KMS-11 (cell line): Measurements from ENCODE around the gene PHTF2.

Source experiments
- H2AFZ ChIP-seq: fragments of 200-600 bp; sonication (generic); 2 replicates; pipeline ENCODE4 v1.6.1; 2016; ENCODE audit warnings: antibody characterized with exemption, mixed run types, low read depth
- H3K27ac ChIP-seq: fragments of 200-600 bp; sonication (generic); 2 replicates; pipeline ENCODE4 v1.6.1; 2016; ENCODE audit warnings: mild to moderate bottlenecking, mixed run types
- H3K27me3 ChIP-seq: fragments of 200-600 bp; sonication (generic); 2 replicates; pipeline ENCODE4 v1.6.1; 2017; ENCODE audit warnings: mild to moderate bottlenecking, low read depth, mixed run types, moderate library complexity; ENCODE audit not compliant: insufficient read depth
- H3K36me3 ChIP-seq: fragments of 200-600 bp; sonication (generic); 2 replicates; pipeline ENCODE4 v1.6.1; 2017; ENCODE audit warnings: mild to moderate bottlenecking, mixed run types; ENCODE audit not compliant: insufficient read depth
- H3K4me1 ChIP-seq: fragments of 200-600 bp; sonication (generic); 2 replicates; pipeline ENCODE4 v1.6.1; 2016; ENCODE audit warnings: mild to moderate bottlenecking, low read depth, mixed run types; ENCODE audit not compliant: poor library complexity, severe bottlenecking
- H3K4me2 ChIP-seq: fragments of 200-600 bp; sonication (generic); 2 replicates; pipeline ENCODE4 v1.7.0; 2016; ENCODE audit warnings: mild to moderate bottlenecking, mixed run types
- H3K4me3 ChIP-seq: fragments of 200-600 bp; sonication (generic); IDR thresholded peaks from 2 replicates; pipeline ENCODE4 v1.6.1; 2017; ENCODE audit warnings: low read depth, low read length, mixed read lengths; ENCODE audit not compliant: insufficient read depth
- H3K79me2 ChIP-seq: fragments of 200-600 bp; sonication (generic); 2 replicates; pipeline ENCODE4 v1.6.1; 2016; ENCODE audit warnings: low read depth, mixed run types; ENCODE audit not compliant: insufficient read depth
- H3K9ac ChIP-seq: fragments of 200-600 bp; sonication (generic); 2 replicates; pipeline ENCODE4 v1.6.1; 2016; ENCODE audit warnings: mild to moderate bottlenecking, mixed run types
- H4K20me1 ChIP-seq: fragments of 200-600 bp; sonication (generic); 2 replicates; pipeline ENCODE4 v1.6.1; 2016; ENCODE audit warnings: mild to moderate bottlenecking, mixed run types; ENCODE audit not compliant: insufficient read depth
- TF ChIP-seq, protein P1 (sequence below): fragments of 200-600 bp; sonication (generic); conservative IDR thresholded peaks from 2 replicates; pipeline ENCODE4 v1.6.1; 2017; ENCODE audit warnings: low read depth, mild to moderate bottlenecking, antibody characterized with exemption, low read length, moderate library complexity, mixed read lengths

Gene PHTF2

GRCh38 chr7:77766801-77767605 is 31.6 kb upstream of the PHTF2 start:
- Histone ChIP-seq H4K20me1 (no peaks in the 10 kb centered on the region), H3K4me3 (no peak overlapping the region), H3K79me2 (peaks cover 18% of the 10 kb centered on the region; the same call in 1 of the 2 replicates), H3K4me2 (no peak overlapping the region), H3K27ac (no peak overlapping the region), H3K27me3 (no peaks in the 10 kb centered on the region), H3K4me1 (peaks cover 9% of the 10 kb centered on the region), H2AFZ (no peak overlapping the region), H3K36me3 (no peaks in the 10 kb centered on the region), H3K9ac (no peak overlapping the region)
- TF ChIP-seq, protein P1, sequence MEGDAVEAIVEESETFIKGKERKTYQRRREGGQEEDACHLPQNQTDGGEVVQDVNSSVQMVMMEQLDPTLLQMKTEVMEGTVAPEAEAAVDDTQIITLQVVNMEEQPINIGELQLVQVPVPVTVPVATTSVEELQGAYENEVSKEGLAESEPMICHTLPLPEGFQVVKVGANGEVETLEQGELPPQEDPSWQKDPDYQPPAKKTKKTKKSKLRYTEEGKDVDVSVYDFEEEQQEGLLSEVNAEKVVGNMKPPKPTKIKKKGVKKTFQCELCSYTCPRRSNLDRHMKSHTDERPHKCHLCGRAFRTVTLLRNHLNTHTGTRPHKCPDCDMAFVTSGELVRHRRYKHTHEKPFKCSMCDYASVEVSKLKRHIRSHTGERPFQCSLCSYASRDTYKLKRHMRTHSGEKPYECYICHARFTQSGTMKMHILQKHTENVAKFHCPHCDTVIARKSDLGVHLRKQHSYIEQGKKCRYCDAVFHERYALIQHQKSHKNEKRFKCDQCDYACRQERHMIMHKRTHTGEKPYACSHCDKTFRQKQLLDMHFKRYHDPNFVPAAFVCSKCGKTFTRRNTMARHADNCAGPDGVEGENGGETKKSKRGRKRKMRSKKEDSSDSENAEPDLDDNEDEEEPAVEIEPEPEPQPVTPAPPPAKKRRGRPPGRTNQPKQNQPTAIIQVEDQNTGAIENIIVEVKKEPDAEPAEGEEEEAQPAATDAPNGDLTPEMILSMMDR: no peak

DNA sequence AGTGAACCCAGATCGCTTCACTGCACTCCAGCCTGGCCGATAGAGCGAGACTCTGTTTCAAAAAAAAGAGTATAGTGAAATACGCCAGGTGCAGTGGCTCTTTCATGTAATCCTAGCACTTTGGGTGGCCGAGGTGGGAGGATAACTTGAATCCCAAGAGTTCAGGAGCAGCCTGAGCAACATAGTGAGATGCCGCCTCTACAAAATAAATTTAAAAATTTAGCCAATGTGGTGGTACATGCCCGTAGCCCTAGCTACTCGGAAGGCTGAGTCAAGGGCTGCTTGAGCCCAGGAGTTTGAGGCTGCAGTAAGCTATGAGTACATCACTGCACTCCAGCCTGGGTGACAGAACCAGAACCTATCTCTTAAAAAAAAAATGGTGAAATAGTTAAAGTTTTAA is 28.3 kb upstream of the PHTF2 start:
- peaks cover 33% of the 10 kb centered on the region for H3K4me1 ChIP-seq
- TF ChIP-seq, protein P1: no peak
- H3K9ac ChIP-seq: no peak overlapping the region
- 0 out of 2 replicates have a peak, but pooled peaks cover 3% of the 10 kb centered on the region for H3K36me3 ChIP-seq
- no peak overlapping the region for H3K4me3 ChIP-seq
- peaks cover 3% of the 10 kb centered on the region; the same call in 1 of the 2 replicates for H3K79me2 ChIP-seq
- no peaks in the 10 kb centered on the region for H3K27me3 ChIP-seq
- no peak overlapping the region for H2AFZ ChIP-seq
- no peaks in the 10 kb centered on the region for H4K20me1 ChIP-seq
- H3K4me2 ChIP-seq: no peak overlapping the region
- no peak overlapping the region for H3K27ac ChIP-seq

GRCh38 chr7:77771901-77772300 is 26.7 kb upstream of the PHTF2 start:
- Histone ChIP-seq H4K20me1 (0 out of 2 replicates have a peak, but pooled peaks cover 7% of the 10 kb centered on the region), H3K79me2 (no peaks in the 10 kb centered on the region; the same call in 1 of the 2 replicates), H3K9ac (no peak overlapping the region), H3K27ac (no peak overlapping the region), H3K4me1 (peaks cover 34% of the 10 kb centered on the region), H3K4me3 (no peak overlapping the region), H3K4me2 (no peak overlapping the region), H2AFZ (no peak overlapping the region), H3K27me3 (no peaks in the 10 kb centered on the region), H3K36me3 (0 out of 2 replicates have a peak, but pooled peaks cover 3% of the 10 kb centered on the region)
- TF ChIP-seq, protein P1: no peak

GRCh38 chr7:77778535-77778934 is 20.0 kb upstream of the PHTF2 start:
- H3K4me1 ChIP-seq: peaks cover 18% of the 10 kb centered on the region
- H3K79me2 ChIP-seq: no peaks in the 10 kb centered on the region
- H4K20me1 ChIP-seq: 0 out of 2 replicates have a peak, but pooled peaks cover 7% of the 10 kb centered on the region
- H3K27ac ChIP-seq: no peak overlapping the region
- H3K4me3 ChIP-seq: no peak overlapping the region
- H3K36me3 ChIP-seq: no peaks in the 10 kb centered on the region
- TF ChIP-seq, protein P1: no peak
- H3K4me2 ChIP-seq: no peak overlapping the region
- no peak overlapping the region for H3K9ac ChIP-seq
- H2AFZ ChIP-seq: no peak overlapping the region
- no peaks in the 10 kb centered on the region for H3K27me3 ChIP-seq
